Activated naive CD8-positive, alpha-beta T cell treated with anti-CD3 and anti-CD28 coated beads, Interleukin-2, amount 10 ng/mL, durations not matched to agents 7 days and 5 days (primary cell): ENCODE data around the gene AGPAT3. TPM values are rescaled to one million over a fixed set of nuclear protein-coding genes. Genes with fewer than 3 reads are reported as not detected.

Experiments used
- ATAC-seq: fragments of 150-1000 bp; cut with Tn5 transposase; one replicate; pipeline ENCODE4 v1.10.0; 2021; ENCODE audit warnings: low read depth, moderate library complexity
- POLR2A ChIA-PET: fragments of 350-600 bp; sonication (Branson Sonifier 250); formaldehyde crosslinking; loops from one replicate; lab custom pipeline; 2021; ENCODE audit warnings: antibody characterized with exemption; lab: Charles Lee
- DNase-seq: peaks from one replicate; pipeline ENCODE4 v3.0.0; 2021
- H3K27ac Mint-ChIP-seq: one replicate; pipeline ENCODE4 v1.8.0; 2022; ENCODE audit warnings: mild to moderate bottlenecking, mixed read lengths
- H3K27me3 Mint-ChIP-seq: one replicate; pipeline ENCODE4 v1.8.0; 2022; ENCODE audit warnings: mild to moderate bottlenecking, moderate library complexity, mixed read lengths
- H3K36me3 Mint-ChIP-seq: one replicate; pipeline ENCODE4 v1.8.0; 2021; ENCODE audit warnings: mild to moderate bottlenecking, mixed read lengths
- H3K4me1 Mint-ChIP-seq: one replicate; pipeline ENCODE4 v1.8.0; 2021; ENCODE audit warnings: mixed read lengths
- H3K4me3 Mint-ChIP-seq: one replicate; pipeline ENCODE4 v1.8.0; 2022; ENCODE audit warnings: mild to moderate bottlenecking, moderate library complexity, mixed read lengths
- H3K9me3 Mint-ChIP-seq: one replicate; pipeline ENCODE4 v1.8.0; 2021; ENCODE audit warnings: mixed read lengths
- total RNA-seq, 2 experiments: library from RNA; stranded (reverse); gene quantifications; one replicate each; pipeline ENCODE4 v1.2.3, GENCODE V29; 2021

Gene AGPAT3
- total RNA-seq, 2 experiments from 2014 or later: 75.4 to 76.3 TPM

- no peaks in the 10 kb centered on the region for H3K9me3 Mint-ChIP-seq
- H3K27ac Mint-ChIP-seq: no peak overlapping the region
- no peak overlapping the region for H3K4me3 Mint-ChIP-seq
- no peaks in the 10 kb centered on the region for H3K4me1 Mint-ChIP-seq
- POLR2A ChIA-PET: no interaction called here
- no peaks in the 10 kb centered on the region for H3K27me3 Mint-ChIP-seq
- DNase-seq: no peak
- H3K36me3 Mint-ChIP-seq: no peaks in the 10 kb centered on the region
- ATAC-seq: no peak
These were observed 128.5 kb downstream of the AGPAT3 start for GRCh38 chr21:43993420-43993934.

DNA sequence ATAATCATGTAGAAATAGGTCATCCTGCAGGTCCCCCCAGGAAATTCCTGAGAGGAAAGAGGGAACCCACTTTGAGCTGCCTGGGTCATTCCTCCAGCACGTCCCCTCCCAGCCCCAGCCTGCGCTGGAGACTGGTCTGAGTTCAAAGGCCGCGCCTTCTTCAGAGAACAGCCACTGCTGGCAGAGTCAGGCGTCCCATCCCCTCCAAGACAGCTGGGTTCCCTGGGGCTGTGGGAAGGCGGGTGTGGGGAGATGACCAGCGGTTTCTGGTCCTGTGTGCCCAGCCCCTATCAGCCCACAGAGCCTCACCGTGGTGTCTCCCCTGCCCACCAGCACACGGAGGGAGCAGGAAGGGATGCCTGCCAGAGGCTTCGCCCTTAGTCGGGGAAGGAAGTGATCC is 129.1 kb downstream of the AGPAT3 start:
- Mint-ChIP-seq H3K4me1 (no peaks in the 10 kb centered on the region), H3K27ac (no peak overlapping the region), H3K36me3 (no peaks in the 10 kb centered on the region), H3K9me3 (no peaks in the 10 kb centered on the region), H3K4me3 (no peak overlapping the region), H3K27me3 (no peaks in the 10 kb centered on the region)
- ATAC-seq (no peak), DNase-seq (no peak)
- POLR2A ChIA-PET: no interaction called here

DNA sequence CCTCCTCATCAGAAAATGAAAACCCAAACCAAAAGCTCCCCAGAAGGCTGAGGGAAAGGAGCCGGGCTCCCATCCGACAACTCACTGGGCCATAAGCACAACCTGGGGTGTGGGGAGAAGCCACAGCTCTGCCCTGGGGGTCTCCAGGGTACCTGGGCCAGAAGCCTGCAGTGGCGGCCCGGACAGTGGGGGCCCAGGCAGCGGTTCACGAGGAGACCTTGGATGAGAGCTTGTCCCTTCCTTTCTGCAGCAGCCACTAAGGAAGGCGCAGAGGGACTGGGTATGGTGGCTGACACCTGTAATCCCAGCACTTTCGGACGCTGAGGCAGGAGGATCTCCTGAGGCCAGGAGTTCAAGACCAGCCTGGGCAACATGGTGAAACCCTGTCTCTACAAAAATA is 129.6 kb downstream of the AGPAT3 start:
- H3K36me3 Mint-ChIP-seq: no peaks in the 10 kb centered on the region
- no peak overlapping the region for H3K27ac Mint-ChIP-seq
- H3K4me1 Mint-ChIP-seq: no peaks in the 10 kb centered on the region
- H3K27me3 Mint-ChIP-seq: no peaks in the 10 kb centered on the region
- POLR2A ChIA-PET: interaction anchor here (0.7 kb wide), 1 partner anchor 37 kb away, joined by 3 read pairs; no protein-coding TSS in a partner anchor
- no peak for DNase-seq
- H3K4me3 Mint-ChIP-seq: no peak overlapping the region
- no peaks in the 10 kb centered on the region for H3K9me3 Mint-ChIP-seq
- no peak for ATAC-seq

- Mint-ChIP-seq H3K9me3 (no peaks in the 10 kb centered on the region), H3K36me3 (no peaks in the 10 kb centered on the region), H3K4me1 (no peaks in the 10 kb centered on the region), H3K27me3 (no peaks in the 10 kb centered on the region), H3K27ac (no peak overlapping the region), H3K4me3 (no peak overlapping the region)
- DNase-seq (no peak), ATAC-seq (no peak)
- POLR2A ChIA-PET: no interaction called here
These were observed 130.6 kb downstream of the AGPAT3 start for GRCh38 chr21:43995521-43996105.

DNA sequence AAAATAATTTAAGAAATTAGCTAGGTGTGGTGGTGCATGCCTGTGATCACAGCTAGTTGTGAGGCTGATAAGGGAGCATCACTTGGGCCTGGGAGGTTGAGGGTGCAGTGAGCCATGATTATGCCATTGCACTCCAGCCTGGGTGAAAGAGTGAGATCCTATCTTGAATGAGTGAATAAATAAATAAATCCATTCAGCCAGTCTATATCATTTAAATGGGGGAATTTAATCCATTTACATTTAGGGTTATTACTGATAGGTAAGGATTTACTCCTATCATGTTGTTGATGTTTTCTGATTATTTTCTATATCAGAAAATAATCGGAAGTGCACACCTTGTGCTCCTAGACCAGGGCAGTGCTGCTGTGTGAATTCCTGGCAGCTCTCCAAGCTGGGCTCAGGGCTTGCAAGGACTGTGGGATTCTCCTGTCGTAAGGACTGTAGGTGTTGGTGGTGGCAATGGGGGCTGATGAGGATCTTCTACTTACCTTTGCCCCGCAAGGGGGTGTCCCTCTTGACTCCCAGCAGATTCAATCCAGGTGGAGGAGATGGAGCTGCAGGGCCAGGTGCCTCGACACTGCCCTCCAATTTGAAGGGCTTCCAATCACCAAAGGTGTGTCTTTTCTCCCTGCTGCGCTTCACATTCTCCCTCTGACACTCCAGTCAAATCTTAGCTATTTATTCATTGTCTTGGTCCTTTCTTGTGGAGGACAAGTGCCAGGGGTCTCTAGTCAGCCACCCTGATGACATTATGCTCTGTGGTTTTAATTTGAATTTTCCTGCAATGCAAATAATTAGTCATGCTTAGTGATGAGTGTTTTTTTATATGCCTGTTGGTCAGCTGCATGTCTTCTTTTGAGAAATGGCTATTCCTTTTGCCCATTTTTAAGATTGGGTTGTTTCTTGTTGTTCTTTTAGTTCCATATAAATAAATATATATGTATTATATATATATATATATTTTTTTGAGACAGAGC is 133.0 kb downstream of the AGPAT3 start:
- H3K4me3 Mint-ChIP-seq: no peak overlapping the region
- POLR2A ChIA-PET: interaction anchor here (0.6 kb wide), 2 partner anchors 34 to 45 kb away, joined by 3 to 4 read pairs; no protein-coding TSS in a partner anchor
- ATAC-seq (no peak), DNase-seq (no peak)
- H3K27me3 Mint-ChIP-seq: no peaks in the 10 kb centered on the region
- no peaks in the 10 kb centered on the region for H3K4me1 Mint-ChIP-seq
- no peak overlapping the region for H3K27ac Mint-ChIP-seq
- no peaks in the 10 kb centered on the region for H3K9me3 Mint-ChIP-seq
- no peaks in the 10 kb centered on the region for H3K36me3 Mint-ChIP-seq

DNA sequence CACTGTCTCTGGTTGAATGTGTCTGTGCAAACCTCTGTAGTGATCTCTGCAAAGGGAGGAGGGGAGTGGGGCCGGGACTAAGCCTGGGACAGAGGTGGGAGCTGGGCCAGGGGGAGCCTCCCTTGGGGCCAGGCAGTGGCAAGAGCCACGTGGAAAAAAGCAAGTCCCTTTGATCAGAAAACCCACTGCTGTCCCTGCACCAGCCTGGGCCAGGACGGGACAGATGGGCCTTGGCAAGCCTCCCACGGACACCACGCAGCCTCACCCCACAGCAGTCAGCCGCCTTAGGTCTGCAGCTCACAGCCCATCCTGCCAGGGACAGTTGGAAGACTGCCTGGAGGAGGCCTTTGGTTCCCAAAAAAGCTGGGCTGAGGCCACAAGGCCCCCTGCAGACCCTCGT is 135.3 kb downstream of the AGPAT3 start:
- Mint-ChIP-seq H3K27ac (no peak overlapping the region), H3K27me3 (no peaks in the 10 kb centered on the region), H3K9me3 (no peaks in the 10 kb centered on the region), H3K4me3 (no peak overlapping the region), H3K4me1 (no peaks in the 10 kb centered on the region), H3K36me3 (no peaks in the 10 kb centered on the region)
- ATAC-seq (no peak), DNase-seq (no peak)
- POLR2A ChIA-PET: interaction anchor here (0.6 kb wide), 1 partner anchor 12 kb away, joined by 4 read pairs; the partner anchor contains the start of gene TRAPPC10

- no peak overlapping the region for H3K4me3 Mint-ChIP-seq
- POLR2A ChIA-PET: interaction anchor here (0.5 kb wide), 1 partner anchor 429 kb away, joined by 3 read pairs; no protein-coding TSS in a partner anchor
- no peak for ATAC-seq
- no peaks in the 10 kb centered on the region for H3K36me3 Mint-ChIP-seq
- DNase-seq: no peak
- no peaks in the 10 kb centered on the region for H3K9me3 Mint-ChIP-seq
- no peaks in the 10 kb centered on the region for H3K27me3 Mint-ChIP-seq
- H3K4me1 Mint-ChIP-seq: peaks cover 2% of the 10 kb centered on the region
- H3K27ac Mint-ChIP-seq: no peak overlapping the region
These were observed 137.5 kb downstream of the AGPAT3 start for GRCh38 chr21:44002511-44002910.

DNA sequence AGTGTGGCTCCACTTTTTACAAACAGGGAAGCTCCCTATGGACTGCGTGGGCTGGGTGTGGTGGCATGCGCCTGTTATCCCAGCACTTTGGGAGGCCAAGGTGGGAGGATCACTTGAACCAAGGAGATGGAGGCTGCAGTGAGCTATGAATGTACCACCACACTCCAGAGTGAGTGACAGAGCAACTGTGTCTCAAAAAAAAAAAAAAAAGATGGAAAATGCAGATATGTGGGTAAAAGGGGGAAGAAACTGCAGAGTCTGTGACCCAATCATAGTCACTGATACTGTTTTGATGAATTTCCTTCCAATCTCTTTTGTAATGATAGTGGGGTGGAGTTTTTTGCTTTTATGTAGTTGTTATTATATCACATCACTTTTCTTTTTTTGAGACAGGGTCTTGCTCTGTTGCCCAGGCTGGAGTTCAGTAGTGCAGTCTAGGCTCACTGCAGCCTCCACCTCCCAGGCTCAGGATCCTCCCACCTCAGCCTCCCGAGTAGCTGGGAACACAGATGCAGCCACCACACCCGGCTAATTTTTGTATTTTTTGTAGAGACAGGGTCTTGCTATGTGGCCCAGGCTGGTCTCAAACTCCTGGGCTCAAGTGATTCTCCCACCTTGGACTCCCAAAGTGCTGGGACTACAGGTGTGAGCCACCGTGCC is 138.4 kb downstream of the AGPAT3 start:
- Mint-ChIP-seq H3K27ac (no peak overlapping the region), H3K4me1 (peaks cover 4% of the 10 kb centered on the region), H3K9me3 (no peaks in the 10 kb centered on the region), H3K27me3 (no peaks in the 10 kb centered on the region), H3K4me3 (no peak overlapping the region), H3K36me3 (no peaks in the 10 kb centered on the region)
- no peak for DNase-seq
- no peak for ATAC-seq
- POLR2A ChIA-PET: no interaction called here

GRCh38 chr21:44005071-44005470 is 140.0 kb downstream of the AGPAT3 start:
- Mint-ChIP-seq H3K27me3 (no peaks in the 10 kb centered on the region), H3K36me3 (peaks cover 3% of the 10 kb centered on the region), H3K4me1 (peaks cover 7% of the 10 kb centered on the region), H3K4me3 (no peak overlapping the region), H3K27ac (no peak overlapping the region), H3K9me3 (no peaks in the 10 kb centered on the region)
- POLR2A ChIA-PET: no interaction called here
- DNase-seq: no peak
- ATAC-seq: no peak

DNA sequence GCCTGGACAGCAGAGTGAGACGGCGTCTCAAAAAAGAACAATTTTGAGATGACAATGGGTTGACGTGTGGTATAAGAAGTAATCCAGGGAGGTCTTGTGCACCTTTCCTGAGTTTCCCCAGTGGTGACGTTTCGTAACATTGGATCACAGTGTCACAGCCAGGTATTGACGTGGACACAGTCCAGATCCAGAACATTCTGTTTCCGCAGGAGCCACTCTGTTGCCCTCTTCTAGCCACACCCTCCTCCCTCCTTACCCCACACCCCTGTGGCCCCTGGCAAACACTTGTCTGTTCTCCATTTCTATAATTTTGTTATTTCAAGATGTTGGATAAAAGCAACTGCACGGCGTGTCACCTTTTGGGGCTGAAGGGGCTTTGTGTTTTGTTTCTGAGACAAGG is 140.6 kb downstream of the AGPAT3 start:
- no peak for DNase-seq
- H3K9me3 Mint-ChIP-seq: no peaks in the 10 kb centered on the region
- no peaks in the 10 kb centered on the region for H3K27me3 Mint-ChIP-seq
- H3K4me1 Mint-ChIP-seq: peaks cover 12% of the 10 kb centered on the region
- H3K4me3 Mint-ChIP-seq: no peak overlapping the region
- H3K36me3 Mint-ChIP-seq: peaks cover 8% of the 10 kb centered on the region
- POLR2A ChIA-PET: no interaction called here
- no peak for ATAC-seq
- H3K27ac Mint-ChIP-seq: no peak overlapping the region

GRCh38 chr21:44006017-44006619 is 141.1 kb downstream of the AGPAT3 start:
- H3K4me1 Mint-ChIP-seq: peaks cover 15% of the 10 kb centered on the region
- POLR2A ChIA-PET: no interaction called here
- H3K27me3 Mint-ChIP-seq: no peaks in the 10 kb centered on the region
- no peak for ATAC-seq
- DNase-seq: no peak
- H3K27ac Mint-ChIP-seq: no peak overlapping the region
- H3K4me3 Mint-ChIP-seq: no peak overlapping the region
- peaks cover 8% of the 10 kb centered on the region for H3K36me3 Mint-ChIP-seq
- H3K9me3 Mint-ChIP-seq: no peaks in the 10 kb centered on the region

GRCh38 chr21:44006656-44007055 is 141.6 kb downstream of the AGPAT3 start:
- POLR2A ChIA-PET: no interaction called here
- H3K4me1 Mint-ChIP-seq: peaks cover 17% of the 10 kb centered on the region
- peaks cover 8% of the 10 kb centered on the region for H3K36me3 Mint-ChIP-seq
- H3K4me3 Mint-ChIP-seq: no peak overlapping the region
- ATAC-seq (no peak), DNase-seq (no peak)
- H3K27ac Mint-ChIP-seq: no peak overlapping the region
- no peaks in the 10 kb centered on the region for H3K9me3 Mint-ChIP-seq
- H3K27me3 Mint-ChIP-seq: no peaks in the 10 kb centered on the region

GRCh38 chr21:44010429-44010828 is 145.4 kb downstream of the AGPAT3 start:
- Mint-ChIP-seq H3K27ac (peak overlapping the region; percentile 37), H3K36me3 (peaks cover 8% of the 10 kb centered on the region), H3K4me1 (peaks cover 35% of the 10 kb centered on the region), H3K27me3 (no peaks in the 10 kb centered on the region), H3K9me3 (no peaks in the 10 kb centered on the region), H3K4me3 (peak overlapping the region; percentile 33)
- DNase-seq (peak; percentile 28), ATAC-seq (no peak)
- POLR2A ChIA-PET: interaction anchor here (6.5 kb wide), 1 partner anchor 74 kb away, joined by 51 read pairs; no protein-coding TSS in a partner anchor
